GM18498 (cell line): ENCODE measurements around the gene MGP.

Experiments used
- ATAC-seq: cut with Tn5 transposase; IDR thresholded peaks from one replicate; pipeline ENCODE4 v1.9.1; 2021; ENCODE audit warnings: mild to moderate bottlenecking, moderate library complexity; ENCODE audit not compliant: unreplicated experiment

Gene MGP

GRCh38 chr12:14903386-14904098 is 17.9 kb upstream of the MGP start:
- no peak for ATAC-seq

GRCh38 chr12:14902465-14902864 is 16.8 kb upstream of the MGP start:
- ATAC-seq, result no peak

- ATAC-seq, result no peak
Measured at GRCh38 chr12:14901228-14901562, 15.5 kb upstream of the MGP start.

GRCh38 chr12:14900521-14901227 is 15.0 kb upstream of the MGP start:
- no peak for ATAC-seq

- ATAC-seq, result no peak
Measured at GRCh38 chr12:14896521-14897169, 11.0 kb upstream of the MGP start.

GRCh38 chr12:14893506-14894250 is 8.0 kb upstream of the MGP start:
- ATAC-seq, result no peak

- ATAC-seq, result no peak
Measured at GRCh38 chr12:14892726-14893505, 7.3 kb upstream of the MGP start.

- no peak for ATAC-seq
Measured at GRCh38 chr12:14890701-14891100, 5.0 kb upstream of the MGP start.

- ATAC-seq, result no peak
Measured at GRCh38 chr12:14886271-14886670, 617 bp upstream of the MGP start.

GRCh38 chr12:14884458-14884878 is 1.2 kb downstream of the MGP start:
- ATAC-seq, result peak; percentile 98

GRCh38 chr12:14883686-14884085 is 2.0 kb downstream of the MGP start:
- no peak for ATAC-seq

GRCh38 chr12:14880890-14881453 is 4.7 kb downstream of the MGP start:
- ATAC-seq, result no peak

GRCh38 chr12:14879222-14879933 is 6.3 kb downstream of the MGP start:
- no peak for ATAC-seq

- no peak for ATAC-seq
Measured at GRCh38 chr12:14878488-14878887, 7.2 kb downstream of the MGP start.

- ATAC-seq, result no peak
Measured at GRCh38 chr12:14876833-14877232, 8.8 kb downstream of the MGP start.

- ATAC-seq, result no peak
Measured at GRCh38 chr12:14874882-14875281, 10.8 kb downstream of the MGP start.

- ATAC-seq, result no peak
Measured at GRCh38 chr12:14873440-14874185, 12.0 kb downstream of the MGP start.

GRCh38 chr12:14871886-14872285 is 13.8 kb downstream of the MGP start:
- no peak for ATAC-seq

GRCh38 chr12:14871247-14871646 is 14.4 kb downstream of the MGP start:
- ATAC-seq, result no peak
